Renal cortex interstitium (tissue), 11 donors: ENCODE data around the gene OR4D1. TPM values are rescaled to one million over a fixed set of nuclear protein-coding genes. Genes with fewer than 3 reads are reported as not detected.

Experiments used
- DNase-seq, 11 donors: peaks; one replicate each; pipeline ENCODE4 v3.0.0-alpha.2; 2013; ENCODE audit warnings: low read depth in 9 of 11, low spot score in 4 of 11; ENCODE audit errors: extremely low read depth in 1 of 11
- polyA plus RNA-seq, 3 donors: library from polyadenylated mRNA; unstranded; fragments of 120-200 nt; gene quantifications; one replicate each; pipeline ENCODE4 v1.2.1, GENCODE V29; 2013; ENCODE audit not compliant: insufficient read length in 3 of 3

Gene OR4D1
- polyA plus RNA-seq, 3 donors, result 0.03 to 0.11 TPM; not detected in 1

GRCh38 chr17:58187675-58188074, 39.5 kb downstream of the OR4D1 start:
- DNase-seq, result no peak

GRCh38 chr17:58189436-58190146, 41.4 kb downstream of the OR4D1 start:
- DNase-seq, result no peak

- DNase-seq, result no peak
Observed at GRCh38 chr17:58191241-58191896, 43.2 kb downstream of the OR4D1 start.

- DNase-seq, result no peak
Observed at GRCh38 chr17:58192612-58193011, 44.4 kb downstream of the OR4D1 start, which contains the start of gene EPX. Gene EPX, plus strand, starts transcription at chr17:58192726. Its CDS starts 121 bp downstream, at chr17:58192847.

- DNase-seq, result no peak
Observed at GRCh38 chr17:58193641-58194255, 45.6 kb downstream of the OR4D1 start.

GRCh38 chr17:58195518-58196123, 47.4 kb downstream of the OR4D1 start:
- DNase-seq, result no peak

- no peak for DNase-seq
Observed at GRCh38 chr17:58196610-58197009, 48.4 kb downstream of the OR4D1 start.

GRCh38 chr17:58200024-58200633, 51.9 kb downstream of the OR4D1 start:
- DNase-seq, result peak in 3 of 11 donors; percentile 10 to 19 (median 15)

GRCh38 chr17:58202859-58203258, 54.7 kb downstream of the OR4D1 start:
- DNase-seq, result no peak

- no peak for DNase-seq
Observed at GRCh38 chr17:58204796-58205195, 56.6 kb downstream of the OR4D1 start.

- no peak for DNase-seq
Observed at GRCh38 chr17:58205936-58206335, 57.8 kb downstream of the OR4D1 start.

- DNase-seq, result no peak
Observed at GRCh38 chr17:58207451-58207850, 59.3 kb downstream of the OR4D1 start.

- no peak for DNase-seq
Observed at GRCh38 chr17:58208344-58208743, 60.2 kb downstream of the OR4D1 start.

Other genes starting within 250 kb of the OR4D1 start
- gene CUEDC1, start 193.0 kb upstream of the OR4D1 start, polyA plus RNA-seq, result 10 to 100 TPM; 47.1 to 47.8 (median 47.7) TPM
- gene VEZF1, start 160.1 kb upstream of the OR4D1 start, polyA plus RNA-seq, result 100 to 1,000 TPM in 2 of 3 donors, 10 to 100 TPM in 1; 99.9 to 111 (median 108) TPM
- gene SRSF1, start 141.1 kb upstream of the OR4D1 start, polyA plus RNA-seq, result 100 to 1,000 TPM; 337 to 438 (median 379) TPM
- 10 to 100 TPM; 64.4 to 86.1 (median 82.9) TPM for gene DYNLL2, start 65.0 kb upstream of the OR4D1 start, polyA plus RNA-seq
- not detected for gene OR4D2, start 18.6 kb downstream of the OR4D1 start, polyA plus RNA-seq
- gene EPX, start 44.3 kb downstream of the OR4D1 start, polyA plus RNA-seq, result under 1 TPM; 0.68 to 0.95 (median 0.89) TPM
- gene MKS1, start 70.9 kb downstream of the OR4D1 start, polyA plus RNA-seq, result 10 to 100 TPM; 41.3 to 53.8 (median 43.0) TPM
- gene LPO, start 90.2 kb downstream of the OR4D1 start, polyA plus RNA-seq, result under 1 TPM; 0.14 to 0.22 (median 0.18) TPM
- 1 to 10 TPM; 3.2 to 7.0 (median 5.0) TPM for gene MPO, start 132.6 kb downstream of the OR4D1 start, polyA plus RNA-seq
- gene TSPOAP1, start 180.4 kb downstream of the OR4D1 start, polyA plus RNA-seq, result 10 to 100 TPM; 46.5 to 78.4 (median 52.6) TPM
- gene SUPT4H1, start 203.8 kb downstream of the OR4D1 start, polyA plus RNA-seq, result 100 to 1,000 TPM; 120 to 143 (median 142) TPM